EL (cell line): Measurements from ENCODE around the gene IRX1.

Experiments used
- DNase-seq: peaks from one replicate; pipeline ENCODE4 v3.0.0-alpha.2; 2016

IRX1 gene

DNA sequence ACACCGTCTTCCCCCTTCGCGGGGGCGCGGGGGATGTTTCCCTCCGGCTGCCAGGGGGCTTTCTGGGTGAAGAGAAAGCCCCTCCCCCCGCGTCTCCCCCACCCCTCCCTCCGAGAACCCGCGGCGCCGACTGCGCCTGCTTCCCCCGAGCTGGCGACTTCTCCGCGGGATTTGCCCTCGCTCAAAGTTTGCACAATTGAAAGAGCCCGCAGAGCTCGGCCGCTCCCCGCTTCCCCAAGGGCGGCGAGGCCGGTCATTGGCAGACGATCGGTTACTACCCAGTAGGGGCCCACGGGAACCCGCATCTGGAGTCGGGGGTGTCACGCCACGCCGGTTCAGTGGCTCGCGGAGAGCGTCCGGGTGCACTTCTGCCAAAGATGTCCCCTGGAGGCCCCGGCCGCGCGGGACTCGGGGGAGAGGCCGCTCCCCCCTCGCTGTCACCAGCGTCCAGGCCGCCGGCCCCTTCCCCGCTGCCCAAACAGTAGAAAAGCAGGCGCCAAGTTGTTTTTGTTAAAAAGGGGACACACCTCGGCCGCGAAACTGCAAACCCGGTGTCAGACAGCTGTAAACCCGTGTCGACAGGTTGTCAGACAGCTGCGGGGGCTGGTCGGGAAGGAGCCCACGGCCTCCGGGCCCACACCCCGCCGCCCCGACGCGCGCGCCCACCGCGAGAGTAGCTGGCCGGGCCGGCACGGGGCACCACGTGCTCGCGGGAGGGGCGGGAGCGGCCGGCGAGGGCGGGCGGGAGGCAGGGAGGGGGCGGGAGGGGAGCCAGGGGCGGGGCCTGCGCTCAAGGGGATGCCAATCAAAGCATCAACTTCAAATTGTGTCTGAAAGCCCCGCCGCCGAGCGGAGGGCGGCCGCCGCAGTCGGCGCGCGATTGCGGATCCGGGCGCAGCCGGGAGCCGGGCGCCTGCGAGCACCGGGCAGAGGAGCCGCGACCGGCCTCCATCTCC is at the start of gene IRX1:
Gene IRX1 (plus strand): TSS at position 827 of the 956 bp plus-strand sequence. CDS start 274 bp downstream, outside the sequence.
- DNase-seq = no peak

GRCh38 chr5:3546028-3546427 is 49.6 kb upstream of the IRX1 start:
- no peak for DNase-seq

DNA sequence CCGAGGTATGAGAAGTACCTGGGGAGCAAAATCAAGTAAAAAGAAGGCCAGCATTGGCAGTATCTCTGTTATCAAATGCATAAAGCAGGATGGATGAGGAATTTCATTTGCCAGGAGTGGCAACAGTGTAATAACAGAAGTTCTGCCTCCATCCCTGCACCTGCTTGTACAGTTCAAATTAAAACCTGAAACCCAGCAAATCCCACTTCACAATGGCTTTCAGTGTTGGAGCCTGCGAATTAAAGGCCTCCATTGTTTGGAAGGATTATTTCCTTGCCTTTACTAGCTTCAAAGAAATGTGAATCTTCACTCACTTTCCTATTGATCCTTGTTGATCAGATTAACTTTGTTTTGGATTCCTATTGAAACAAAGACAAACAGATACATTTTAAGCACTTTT is 31.5 kb upstream of the IRX1 start:
- DNase-seq = no peak

DNA sequence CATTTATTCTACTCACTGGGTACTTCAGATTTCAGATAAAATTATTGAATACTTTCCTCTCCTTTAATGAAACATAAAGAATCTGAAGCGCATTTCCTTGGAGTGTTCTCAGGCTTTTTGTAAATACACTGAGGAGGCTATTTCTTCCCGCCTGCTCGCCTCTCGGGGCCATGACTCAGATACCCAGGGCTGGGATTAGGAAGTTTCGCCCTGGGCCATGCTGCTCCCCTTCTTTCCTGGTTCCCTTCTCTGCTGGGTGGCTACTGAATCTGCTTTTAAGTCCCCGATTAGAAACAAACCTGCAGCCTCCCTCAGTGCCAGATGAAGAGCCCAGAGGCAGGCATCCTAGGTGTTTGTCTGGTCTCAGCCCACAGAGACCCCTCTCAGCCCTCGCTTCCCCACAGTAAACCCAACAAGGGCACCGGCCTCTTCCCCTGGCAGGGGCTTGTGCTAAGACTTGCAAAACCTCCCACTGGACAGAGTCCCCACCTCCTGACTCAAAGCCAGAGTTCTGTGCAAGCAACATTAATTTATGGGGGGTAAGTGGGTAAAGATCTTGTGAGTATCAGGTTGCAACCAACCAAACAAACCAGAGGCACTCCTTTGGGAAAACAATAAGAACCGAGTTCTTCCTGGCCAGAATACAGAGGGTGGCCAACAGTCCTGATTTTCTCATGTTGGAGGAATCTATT is 30.7 kb upstream of the IRX1 start:
- DNase-seq = no peak

GRCh38 chr5:3584724-3585531 is 10.7 kb upstream of the IRX1 start:
- DNase-seq = no peak

- no peak for DNase-seq
Observed at GRCh38 chr5:3590161-3590966, 5.3 kb upstream of the IRX1 start.

DNA sequence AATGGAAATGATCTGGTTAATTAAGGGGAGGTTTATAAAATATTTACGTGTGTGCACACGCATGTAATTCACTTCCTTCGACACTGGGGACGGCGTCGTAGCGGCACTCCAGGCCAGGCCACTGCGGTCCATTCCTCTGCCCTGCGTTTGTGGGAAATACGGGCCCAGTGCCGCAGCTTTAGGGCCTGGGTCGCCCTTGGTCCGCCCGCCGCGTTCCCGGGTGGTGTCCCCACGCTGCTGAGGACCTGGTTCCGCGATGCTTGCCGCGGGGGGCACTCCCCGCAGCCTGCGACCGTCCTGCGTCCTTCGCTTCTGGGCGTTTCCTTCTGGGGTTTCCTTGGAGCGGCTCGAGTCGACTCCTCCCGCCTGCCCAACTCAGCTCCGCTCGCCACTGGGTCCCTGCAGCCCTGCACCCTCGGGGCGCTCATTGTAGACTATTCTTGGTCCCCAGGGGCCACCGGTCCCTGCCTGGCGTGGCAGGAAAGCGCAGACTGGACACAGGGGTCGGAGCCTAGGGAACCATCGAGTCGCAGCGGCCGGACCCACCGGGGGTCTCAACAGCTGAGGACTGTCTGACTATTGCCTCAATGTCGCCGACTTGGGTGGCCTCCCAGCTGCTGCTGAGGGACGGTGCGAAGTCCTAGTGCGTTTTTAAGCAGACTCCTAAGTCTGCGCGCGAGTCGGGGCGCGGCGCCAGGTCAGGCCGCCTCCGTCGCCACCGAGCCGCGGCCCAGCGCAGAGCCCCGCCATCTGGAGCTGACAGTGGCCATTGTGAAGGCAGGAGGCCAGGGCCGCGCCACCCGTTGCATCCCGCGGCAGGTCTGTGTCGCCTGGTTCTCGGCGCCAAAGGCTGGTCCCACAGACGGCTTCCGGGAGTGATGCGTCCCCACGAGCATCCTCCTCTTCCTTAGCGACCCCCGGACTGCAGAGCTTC is 4.4 kb upstream of the IRX1 start:
- DNase-seq = no peak

GRCh38 chr5:3592298-3592697 is 3.3 kb upstream of the IRX1 start:
- no peak for DNase-seq

- no peak for DNase-seq
Observed at GRCh38 chr5:3593771-3594509, 1.7 kb upstream of the IRX1 start.

GRCh38 chr5:3594510-3595005 is 1.1 kb upstream of the IRX1 start:
- DNase-seq = no peak

- DNase-seq = no peak
Observed at GRCh38 chr5:3596261-3596825, 711 bp downstream of the IRX1 start.

DNA sequence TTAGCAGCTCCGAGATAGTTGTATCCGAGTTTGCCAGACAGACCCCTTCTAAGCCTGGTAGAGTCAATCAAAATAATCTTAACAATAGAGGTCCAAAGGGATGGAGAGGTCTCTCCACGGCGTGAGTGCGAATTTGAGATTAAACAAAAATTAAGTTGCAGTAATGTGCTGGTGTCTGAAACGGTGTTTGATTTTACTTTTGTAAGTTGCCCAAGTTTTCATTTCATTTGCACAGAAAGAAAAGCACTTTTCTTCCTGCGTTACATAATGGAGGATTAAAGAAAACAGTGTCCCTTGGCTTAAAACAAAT is 1.2 kb downstream of the IRX1 start:
- DNase-seq = no peak

GRCh38 chr5:3597167-3598007 is 1.8 kb downstream of the IRX1 start:
- no peak for DNase-seq

GRCh38 chr5:3598207-3598606 is 2.6 kb downstream of the IRX1 start:
- DNase-seq = no peak

- no peak for DNase-seq
Observed at GRCh38 chr5:3598769-3599211, 3.2 kb downstream of the IRX1 start.

DNA sequence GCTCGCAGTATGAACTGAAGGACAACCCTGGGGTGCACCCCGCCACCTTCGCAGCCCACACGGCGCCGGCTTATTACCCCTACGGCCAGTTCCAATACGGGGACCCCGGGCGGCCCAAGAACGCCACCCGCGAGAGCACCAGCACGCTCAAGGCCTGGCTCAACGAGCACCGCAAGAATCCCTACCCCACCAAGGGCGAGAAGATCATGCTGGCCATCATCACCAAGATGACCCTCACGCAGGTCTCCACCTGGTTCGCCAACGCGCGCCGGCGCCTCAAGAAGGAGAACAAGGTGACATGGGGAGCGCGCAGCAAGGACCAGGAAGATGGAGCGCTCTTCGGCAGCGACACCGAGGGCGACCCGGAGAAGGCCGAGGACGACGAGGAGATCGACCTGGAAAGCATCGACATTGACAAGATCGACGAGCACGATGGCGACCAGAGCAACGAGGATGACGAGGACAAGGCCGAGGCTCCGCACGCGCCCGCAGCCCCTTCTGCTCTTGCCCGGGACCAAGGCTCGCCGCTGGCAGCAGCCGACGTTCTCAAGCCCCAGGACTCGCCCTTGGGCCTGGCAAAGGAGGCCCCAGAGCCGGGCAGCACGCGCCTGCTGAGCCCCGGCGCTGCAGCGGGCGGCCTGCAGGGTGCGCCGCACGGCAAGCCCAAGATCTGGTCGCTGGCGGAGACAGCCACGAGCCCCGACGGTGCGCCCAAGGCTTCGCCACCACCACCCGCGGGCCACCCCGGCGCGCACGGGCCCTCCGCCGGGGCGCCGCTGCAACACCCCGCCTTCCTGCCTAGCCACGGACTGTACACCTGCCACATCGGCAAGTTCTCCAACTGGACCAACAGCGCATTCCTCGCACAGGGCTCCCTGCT is 3.8 kb downstream of the IRX1 start:
- DNase-seq = no peak

- DNase-seq = no peak
Observed at GRCh38 chr5:3600106-3601060, 4.8 kb downstream of the IRX1 start.
